ENCODE measurements around the gene GUK1. TPM values are rescaled to one million over a fixed set of nuclear protein-coding genes. Genes with fewer than 3 reads are reported as not detected.

Gene GUK1
- total RNA-seq, 1 donor: 278 TPM

DNA sequence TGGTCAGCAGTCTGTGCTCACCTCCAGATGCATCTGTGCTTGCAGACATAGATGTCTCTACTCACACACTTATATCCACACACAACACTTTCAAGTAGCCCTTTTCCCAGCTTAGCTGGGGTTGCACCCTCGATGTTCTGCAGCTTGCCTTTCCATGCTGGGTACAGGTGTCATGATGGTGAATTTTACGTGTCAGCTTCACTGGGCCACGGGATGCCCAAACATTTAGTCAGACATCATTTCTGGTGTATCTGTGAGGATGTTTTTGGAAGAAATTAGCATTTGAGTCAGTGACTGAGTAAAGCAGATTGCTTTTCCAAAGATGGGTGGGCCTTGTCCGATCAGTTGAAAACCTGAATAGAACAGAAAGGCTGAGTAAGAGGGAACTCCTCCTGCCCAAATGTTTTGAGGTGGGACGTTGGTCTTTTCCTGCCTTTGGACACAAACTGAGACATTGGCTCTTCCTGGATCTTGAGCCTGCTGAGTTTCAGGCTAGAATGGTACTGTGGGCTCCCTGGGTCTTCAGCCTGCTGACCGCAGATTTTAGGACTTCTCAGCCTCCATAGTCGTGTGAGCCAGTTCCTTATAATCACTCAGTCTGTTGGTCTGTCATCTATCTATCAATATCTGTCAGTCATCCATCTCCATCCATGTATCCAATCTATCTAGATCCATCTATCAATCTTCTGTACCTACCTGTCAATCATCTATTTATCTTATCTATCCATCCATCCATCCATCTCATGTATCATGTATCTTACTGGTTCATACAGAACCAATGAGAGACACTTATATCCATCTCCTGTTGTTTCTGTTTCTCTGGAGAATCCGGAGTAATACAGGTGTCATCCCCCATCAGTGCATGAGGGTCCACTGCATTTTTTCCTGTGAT lies 55.1 kb downstream of the GUK1 start:
- no peaks in the 10 kb centered on the region for H3K4me1 ChIP-seq (ENCODE audit: insufficient read depth, low read length)
- H4K20me1 ChIP-seq (ENCODE audit: insufficient read depth, low read length): no peaks in the 10 kb centered on the region
- no peak overlapping the region for H3K27ac ChIP-seq (ENCODE audit: low read depth, low read length)
- H3K4me3 ChIP-seq (ENCODE audit: insufficient read depth, low read length): no peak overlapping the region
- TF ChIP-seq, protein P1, sequence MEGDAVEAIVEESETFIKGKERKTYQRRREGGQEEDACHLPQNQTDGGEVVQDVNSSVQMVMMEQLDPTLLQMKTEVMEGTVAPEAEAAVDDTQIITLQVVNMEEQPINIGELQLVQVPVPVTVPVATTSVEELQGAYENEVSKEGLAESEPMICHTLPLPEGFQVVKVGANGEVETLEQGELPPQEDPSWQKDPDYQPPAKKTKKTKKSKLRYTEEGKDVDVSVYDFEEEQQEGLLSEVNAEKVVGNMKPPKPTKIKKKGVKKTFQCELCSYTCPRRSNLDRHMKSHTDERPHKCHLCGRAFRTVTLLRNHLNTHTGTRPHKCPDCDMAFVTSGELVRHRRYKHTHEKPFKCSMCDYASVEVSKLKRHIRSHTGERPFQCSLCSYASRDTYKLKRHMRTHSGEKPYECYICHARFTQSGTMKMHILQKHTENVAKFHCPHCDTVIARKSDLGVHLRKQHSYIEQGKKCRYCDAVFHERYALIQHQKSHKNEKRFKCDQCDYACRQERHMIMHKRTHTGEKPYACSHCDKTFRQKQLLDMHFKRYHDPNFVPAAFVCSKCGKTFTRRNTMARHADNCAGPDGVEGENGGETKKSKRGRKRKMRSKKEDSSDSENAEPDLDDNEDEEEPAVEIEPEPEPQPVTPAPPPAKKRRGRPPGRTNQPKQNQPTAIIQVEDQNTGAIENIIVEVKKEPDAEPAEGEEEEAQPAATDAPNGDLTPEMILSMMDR (IDR thresholded peaks at IDR 0.05; ENCODE audit: extremely low read depth, low read depth, low read length): no peak
- no peaks in the 10 kb centered on the region for H3K36me3 ChIP-seq (ENCODE audit: insufficient read depth, low read length)
- no peaks in the 10 kb centered on the region for H3K9me3 ChIP-seq (ENCODE audit: low read depth, low read length)
- H3K79me2 ChIP-seq (ENCODE audit: insufficient read depth, low read length): no peaks in the 10 kb centered on the region
- H2AFZ ChIP-seq (ENCODE audit: low read length): no peak overlapping the region
- DNase-seq (ENCODE audit: insufficient read length, low spot score, missing footprints): no peak
- H3K4me2 ChIP-seq (ENCODE audit: insufficient read depth, low read length): no peak overlapping the region
- H3K27me3 ChIP-seq (ENCODE audit: insufficient read depth, low read length): no peaks in the 10 kb centered on the region

DNA sequence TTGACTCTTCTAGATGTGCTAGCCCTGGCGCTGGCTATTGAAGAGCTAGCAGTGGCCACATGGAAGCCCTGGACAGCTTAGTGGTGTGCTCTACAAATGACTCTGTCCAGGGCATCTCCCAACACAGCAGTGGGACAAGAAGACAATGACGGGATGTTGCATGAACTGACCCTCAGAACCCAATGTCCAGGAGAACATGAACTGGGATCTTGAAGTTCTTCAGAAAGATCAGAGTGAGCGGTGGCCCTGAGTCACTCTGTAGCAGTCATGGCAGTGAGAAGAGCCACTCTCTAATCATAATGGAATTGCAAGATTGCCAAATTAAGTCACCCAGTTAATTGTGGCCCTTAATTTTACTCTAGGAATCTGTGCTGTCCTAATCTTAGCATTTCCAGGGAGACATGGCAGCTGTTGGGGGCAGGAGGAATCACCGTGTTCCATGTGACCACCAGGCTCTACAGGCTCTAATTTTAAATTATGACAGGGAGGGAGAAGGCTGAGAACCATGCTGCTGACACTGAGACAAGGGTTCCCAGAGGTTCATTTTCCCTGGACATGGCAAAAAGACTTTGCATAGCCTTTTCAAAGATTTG lies 57.6 kb downstream of the GUK1 start:
- no peaks in the 10 kb centered on the region for H3K36me3 ChIP-seq (ENCODE audit: insufficient read depth, low read length)
- H3K9me3 ChIP-seq (ENCODE audit: low read depth, low read length): no peaks in the 10 kb centered on the region
- no peaks in the 10 kb centered on the region for H3K27me3 ChIP-seq (ENCODE audit: insufficient read depth, low read length)
- no peaks in the 10 kb centered on the region for H3K79me2 ChIP-seq (ENCODE audit: insufficient read depth, low read length)
- H3K4me3 ChIP-seq (ENCODE audit: insufficient read depth, low read length): no peak overlapping the region
- H3K4me2 ChIP-seq (ENCODE audit: insufficient read depth, low read length): no peak overlapping the region
- DNase-seq (ENCODE audit: insufficient read length, low spot score, missing footprints): no peak
- no peak overlapping the region for H2AFZ ChIP-seq (ENCODE audit: low read length)
- TF ChIP-seq, protein P1 (IDR thresholded peaks at IDR 0.05; ENCODE audit: extremely low read depth, low read depth, low read length): no peak
- H4K20me1 ChIP-seq (ENCODE audit: insufficient read depth, low read length): no peaks in the 10 kb centered on the region
- H3K27ac ChIP-seq (ENCODE audit: low read depth, low read length): no peak overlapping the region
- no peaks in the 10 kb centered on the region for H3K4me1 ChIP-seq (ENCODE audit: insufficient read depth, low read length)

Small RNA genes within 50 kb of the gene (small RNA-seq; reads per million reads assigned to genes)
- gene AL359510.1: not detected

Other genes with a start within 250 kb of the GUK1 start
- 0.36 and 0.88 TPM in 2 replicates for gene WNT9A, start 192.3 kb upstream of the GUK1 start, total RNA-seq
- not detected in 2 replicates for gene WNT3A, start 133.3 kb upstream of the GUK1 start, total RNA-seq
- gene ARF1, start 57.6 kb upstream of the GUK1 start, total RNA-seq: 231 and 248 TPM in 2 replicates
- gene C1orf35, start 37.0 kb upstream of the GUK1 start, total RNA-seq: 5.3 and 5.4 TPM in 2 replicates
- 34.5 and 51.4 TPM in 2 replicates for gene MRPL55, start 31.0 kb upstream of the GUK1 start, total RNA-seq
- gene GJC2, start 9.7 kb downstream of the GUK1 start, total RNA-seq: 0.88 and 1.4 TPM in 2 replicates
- 4.4 and 4.7 TPM in 2 replicates for gene IBA57, start 25.5 kb downstream of the GUK1 start, total RNA-seq
- gene OBSCN, start 67.8 kb downstream of the GUK1 start, total RNA-seq: 2.9 and 3.2 TPM in 2 replicates